Spleen (tissue), 7 donors: ENCODE measurements around the gene AMPH.
"Not testable (repeated sequence)": the region's sequence is repeated elsewhere in the genome, so short reads cannot be mapped to it uniquely, and the experiment has no call there.

ENCODE experiments used
- CTCF ChIP-seq, 11 experiments: fragments of 200-600 bp in 7 of 11; fragments of 450-650 bp in 4 of 11; sonication (generic) in 4 of 11; IDR thresholded peaks in 8 of 11; conservative IDR thresholded peaks in 3 of 11; 1 replicate in 7 of 11; 2 replicates in 4 of 11; pipeline versions ENCODE4 v1.4.0 to v1.8.0; 2016 to 2021; ENCODE audit warnings: antibody characterized with exemption in 11 of 11, inconsistent platforms in 4 of 11, mild to moderate bottlenecking in 1 of 11
- POLR2A ChIP-seq, 3 donors: fragments of 450-650 bp; IDR thresholded peaks; one replicate each; pipeline ENCODE4 v1.5.1; 2017; ENCODE audit warnings: antibody characterized with exemption in 3 of 3, mild to moderate bottlenecking in 1 of 3
- donor health status: DM: no; HTN: no; CAD: no; lungs with moderate emphysema.
- donor health status: DM: no; HTN: no; CAD: no.
- donor health status: DM: no; HTN: no; CAD: no.

- TF ChIP-seq CTCF (IDR thresholded peaks at IDR 0.05 in 8 of 11, conservative IDR thresholded peaks at IDR 0.05 in 3 of 11); POLR2A (IDR thresholded peaks at IDR 0.05): not testable (repeated sequence)
Observed at GRCh38 chr7:38336148-38336515, 295.0 kb downstream of the AMPH start.
